ENCODE results near the gene TCEAL6. TPM values are rescaled to one million over a fixed set of nuclear protein-coding genes. Genes with fewer than 3 reads are reported as not detected.
"Not testable (repeated sequence)": the region's sequence is repeated elsewhere in the genome, so short reads cannot be mapped to it uniquely, and the experiment has no call there.

The TCEAL6 gene
- under 1 TPM in 2 of 3 donors, not detected in 1; 0.10 to 0.16 TPM for polyA plus RNA-seq

GRCh38 chrX:102142274-102142673 is at the start of gene TCEAL6:
Gene TCEAL6 (minus strand): TSS chrX:102142481.
- WGBS, 3 donors, result 0 to 19% (median 6%) methylated on average over 2 to 16 of the region's 31 CpGs
- H3K27ac ChIP-seq (ENCODE audit: low read depth, low read length), result not testable (repeated sequence)

DNA sequence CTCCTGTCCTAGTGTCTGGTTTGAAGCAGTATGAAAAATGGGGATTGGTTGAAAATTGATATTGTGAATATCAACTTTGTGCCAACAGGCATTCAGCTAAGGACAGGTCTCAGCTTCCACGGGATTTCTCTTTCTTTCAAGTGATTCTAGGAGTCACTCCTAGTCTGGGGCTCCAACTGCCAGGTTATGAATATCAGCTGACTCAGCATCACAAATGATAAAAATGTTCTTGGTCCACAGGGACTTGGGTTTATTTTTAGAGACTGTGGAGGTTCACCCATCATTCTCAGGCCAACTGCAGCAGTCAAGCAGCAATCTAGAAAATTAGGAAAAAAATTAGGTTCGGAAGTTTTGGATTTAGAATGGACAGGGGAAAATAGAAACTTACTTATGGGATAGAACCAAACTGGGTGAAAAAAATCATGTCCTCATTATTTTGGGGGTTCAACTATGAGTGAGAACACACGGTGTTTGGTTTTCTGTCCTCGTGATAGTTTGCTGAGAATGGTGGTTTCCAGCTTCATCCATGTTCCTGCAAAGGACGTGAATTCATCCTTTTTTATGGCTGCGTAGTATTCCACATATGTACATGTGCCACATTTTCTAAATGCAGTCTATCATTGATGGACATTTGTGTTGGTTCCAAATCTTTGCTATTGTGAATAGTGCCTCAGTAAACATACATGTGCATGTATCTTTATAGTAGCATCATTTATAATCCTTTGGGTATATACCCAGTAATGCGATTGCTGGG is 43.9 kb upstream of the TCEAL6 start:
- 64 to 80% (median 74%) methylated on average over 7 of the region's 7 CpGs for WGBS, 3 donors
- H3K27ac ChIP-seq (ENCODE audit: low read depth, low read length), result no peak overlapping the region

GRCh38 chrX:102155806-102156179 is 13.5 kb upstream of the TCEAL6 start, which contains the start of gene BEX5:
Gene BEX5 (minus strand): TSS chrX:102155977. CDS start chrX:102154265, 1,712 bp downstream.
- H3K27ac ChIP-seq (ENCODE audit: low read depth, low read length), result no peak within 1 kb of the TSS
- WGBS, 3 donors, result 0 to 23% (median 0%) methylated on average over 11 to 15 of the region's 15 CpGs

DNA sequence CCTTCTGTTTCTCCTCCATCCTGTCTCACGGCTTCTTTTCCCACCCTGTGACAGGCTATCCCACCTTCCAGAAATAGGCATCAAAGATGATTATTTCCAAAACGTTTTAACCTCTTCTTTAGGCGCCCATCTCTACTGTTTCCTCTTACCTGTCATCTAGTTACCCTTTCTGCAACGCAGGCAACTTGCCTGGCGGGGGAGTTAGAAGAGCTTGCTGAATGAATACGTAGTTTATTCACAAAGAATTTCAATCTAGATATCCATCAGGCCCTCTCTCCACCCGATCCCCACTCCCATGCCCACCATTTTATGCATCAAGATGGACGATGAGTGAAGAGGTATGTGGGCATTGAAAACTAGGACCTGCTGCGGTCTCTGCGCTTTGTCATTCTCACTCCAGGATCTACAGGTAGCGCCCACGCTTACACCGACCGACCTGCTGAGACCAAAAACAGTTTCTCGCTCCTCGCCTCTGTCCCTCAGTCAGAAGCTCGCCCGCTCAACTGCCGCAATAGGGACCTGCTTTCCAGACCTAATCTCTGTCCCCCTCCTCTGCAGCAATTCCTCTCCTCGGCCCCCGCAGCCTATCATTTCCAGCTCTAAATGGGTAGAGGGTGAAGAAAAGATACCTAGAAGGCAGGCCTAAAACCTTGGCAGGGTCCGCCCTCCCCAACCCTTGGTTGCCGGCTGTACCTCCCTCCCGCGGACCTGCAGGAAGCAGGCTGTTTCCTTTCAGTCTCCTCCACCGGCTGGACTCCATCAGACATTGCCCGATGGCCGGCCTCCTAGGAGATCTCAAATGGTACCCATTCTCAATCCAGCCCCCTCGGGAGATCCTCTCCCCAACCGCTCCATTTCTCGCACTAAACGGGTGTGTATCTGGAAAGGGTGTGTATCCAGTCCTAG is 12.9 kb upstream of the TCEAL6 start:
- no peak overlapping the region for H3K27ac ChIP-seq (ENCODE audit: low read depth, low read length)
- 1 to 34% (median 2%) methylated on average over 27 to 32 of the region's 32 CpGs for WGBS, 3 donors

DNA sequence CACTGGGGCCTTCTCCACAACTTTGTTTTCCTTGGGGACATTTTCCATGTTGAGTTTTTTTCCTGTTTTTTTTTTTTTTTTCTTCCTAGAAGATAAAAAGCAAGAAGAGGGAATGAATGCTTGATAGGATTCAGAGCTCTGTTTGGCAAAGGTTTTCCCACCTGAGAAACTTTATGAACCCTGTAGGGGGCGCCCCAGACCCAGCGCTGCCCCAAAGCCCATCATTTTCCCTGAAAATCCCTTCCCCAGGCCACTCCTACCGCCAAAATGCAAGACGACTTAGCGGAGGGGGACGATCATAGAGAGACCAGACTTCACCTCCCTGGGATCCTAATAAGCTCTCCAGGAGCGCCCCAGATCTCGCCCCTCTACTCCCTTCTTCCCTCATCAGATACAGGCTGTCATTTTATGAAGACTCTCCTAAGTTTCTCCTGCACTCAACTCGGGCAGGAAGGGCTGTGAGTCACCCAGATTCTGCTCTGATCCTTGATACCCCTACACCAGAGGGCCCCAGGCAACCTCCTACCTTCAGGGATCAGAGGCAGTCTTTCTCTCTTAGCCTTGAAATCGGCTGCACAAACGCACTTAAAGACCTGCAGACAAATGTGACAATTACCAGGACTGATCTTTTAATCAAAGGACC is 12.1 kb upstream of the TCEAL6 start:
- no peak overlapping the region for H3K27ac ChIP-seq (ENCODE audit: low read depth, low read length)
- 8 to 15% (median 12%) methylated on average over 10 to 11 of the region's 11 CpGs for WGBS, 3 donors

DNA sequence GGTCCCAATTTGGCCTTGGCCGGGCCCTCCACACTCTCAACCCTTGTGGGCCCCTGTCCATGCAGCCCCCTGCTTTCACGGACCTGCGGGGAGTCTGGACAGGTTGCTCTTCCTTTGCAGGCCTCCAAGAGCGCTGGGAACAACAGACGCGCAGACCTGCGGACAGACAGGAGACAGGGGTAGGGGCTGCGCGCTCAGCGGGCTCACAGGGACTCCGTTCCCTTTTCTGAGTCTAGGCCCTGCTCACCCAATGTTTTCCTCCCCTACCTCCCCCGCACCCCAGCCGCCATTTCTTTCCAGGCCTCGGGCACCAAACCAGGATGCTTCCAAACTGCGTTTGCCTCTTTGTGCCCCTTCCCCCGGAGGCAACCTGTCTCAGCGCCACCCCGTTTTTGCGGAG is 650 bp downstream of the TCEAL6 start:
- 17 to 40% (median 33%) methylated on average over 15 to 19 of the region's 19 CpGs for WGBS, 3 donors
- not testable (repeated sequence) for H3K27ac ChIP-seq (ENCODE audit: low read depth, low read length)

- 60 to 64% (median 61%) methylated on average over 13 to 16 of the region's 16 CpGs for WGBS, 3 donors
- not testable (repeated sequence) for H3K27ac ChIP-seq (ENCODE audit: low read depth, low read length)
These were observed 1.4 kb downstream of the TCEAL6 start for GRCh38 chrX:102140876-102141275.

GRCh38 chrX:102138064-102138463 is 4.2 kb downstream of the TCEAL6 start:
- whole genome bisulfite sequencing, 3 donors, result 40 to 54% (median 47%) methylated on average over 4 of the region's 4 CpGs
- no peak overlapping the region for H3K27ac ChIP-seq (ENCODE audit: low read depth, low read length)

DNA sequence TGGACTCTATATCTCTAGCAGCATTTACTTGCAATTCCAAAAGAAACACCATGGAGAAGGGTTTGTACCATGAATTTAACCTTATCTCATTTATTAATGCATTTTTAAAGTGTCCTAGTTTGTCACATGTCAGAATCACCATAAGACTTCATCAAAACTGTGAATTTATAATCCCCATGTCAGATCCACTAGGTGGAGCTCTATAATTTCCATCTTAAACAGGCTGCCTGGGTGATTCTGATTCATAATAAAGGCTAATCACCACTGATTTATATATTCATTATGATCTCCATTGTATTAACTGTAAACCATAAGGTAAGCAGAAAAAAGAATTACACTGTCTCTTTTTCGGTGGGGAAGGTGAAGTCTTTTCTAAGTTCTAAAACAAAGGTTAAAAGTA is 12.8 kb downstream of the TCEAL6 start:
- 38 to 77% (median 39%) methylated on average over 1 of the region's 1 CpG for WGBS, 3 donors
- no peak overlapping the region for H3K27ac ChIP-seq (ENCODE audit: low read depth, low read length)

- WGBS, 3 donors, result 40 to 59% (median 52%) methylated on average over 8 of the region's 8 CpGs
These were observed 15.4 kb downstream of the TCEAL6 start for GRCh38 chrX:102126863-102127262.

DNA sequence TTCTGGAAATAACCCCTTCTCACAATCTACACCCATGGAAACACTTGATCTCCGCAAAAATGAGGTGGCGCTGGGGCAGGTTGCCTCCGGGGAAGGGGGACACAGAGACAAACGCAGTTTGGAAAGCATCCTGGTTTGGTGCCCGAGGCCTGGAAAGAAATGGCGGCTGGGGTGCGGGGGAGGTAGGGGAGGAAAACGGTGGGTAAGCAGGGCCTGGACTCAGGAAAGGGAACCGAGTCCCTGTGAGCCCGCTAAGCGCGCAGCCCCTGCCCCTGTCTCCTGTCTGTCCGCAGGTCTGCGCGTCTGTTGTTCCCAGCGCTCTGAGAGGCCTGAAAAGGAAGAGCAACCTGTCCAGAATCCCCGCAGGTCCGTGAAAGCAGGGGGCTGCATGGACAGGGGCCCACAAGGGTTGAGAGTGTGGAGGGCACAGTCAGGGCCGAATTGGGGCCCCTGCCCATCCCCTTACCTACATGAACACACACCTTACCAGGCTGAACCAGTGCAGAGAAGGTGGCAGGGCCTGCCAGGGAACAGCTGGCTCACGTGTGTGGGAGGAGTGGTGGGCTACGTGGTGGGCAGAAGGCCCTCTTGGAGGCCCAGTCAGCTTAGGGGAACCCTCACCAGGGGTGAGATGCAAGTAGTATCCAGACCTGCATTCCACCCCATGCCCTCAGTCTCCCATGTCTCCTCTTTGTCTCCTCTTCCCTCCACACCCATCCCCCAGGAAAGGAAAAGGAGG is 16.0 kb downstream of the TCEAL6 start:
- 19 to 47% (median 30%) methylated on average over 16 to 21 of the region's 21 CpGs for WGBS, 3 donors
- not testable (repeated sequence) for H3K27ac ChIP-seq (ENCODE audit: low read depth, low read length)

More at GRCh38 chrX:102126863-102127262, 15.4 kb downstream of the TCEAL6 start:
- no peak overlapping the region for H3K27ac ChIP-seq (ENCODE audit: low read depth, low read length)

GRCh38 chrX:102125436-102125835 is 16.8 kb downstream of the TCEAL6 start, which contains the start of gene TCEAL2:
Gene TCEAL2 (plus strand): TSS chrX:102125679. CDS start chrX:102126831, 1,152 bp downstream.
- not testable (repeated sequence) for H3K27ac ChIP-seq (ENCODE audit: low read depth, low read length)

GRCh38 chrX:102125014-102125413 is 17.3 kb downstream of the TCEAL6 start:
- not testable (repeated sequence) for H3K27ac ChIP-seq (ENCODE audit: low read depth, low read length)
- 6 to 42% (median 10%) methylated on average over 6 to 8 of the region's 10 CpGs for WGBS, 3 donors

More at GRCh38 chrX:102125436-102125835, 16.8 kb downstream of the TCEAL6 start, which contains the start of gene TCEAL2:
- WGBS, 3 donors, result 2 to 20% (median 4%) methylated on average over 5 to 33 of the region's 38 CpGs

GRCh38 chrX:102115748-102116147 is 26.5 kb downstream of the TCEAL6 start:
- H3K27ac ChIP-seq (ENCODE audit: low read depth, low read length), result no peak overlapping the region
- WGBS, 3 donors, result 50 to 79% (median 74%) methylated on average over 2 of the region's 2 CpGs

DNA sequence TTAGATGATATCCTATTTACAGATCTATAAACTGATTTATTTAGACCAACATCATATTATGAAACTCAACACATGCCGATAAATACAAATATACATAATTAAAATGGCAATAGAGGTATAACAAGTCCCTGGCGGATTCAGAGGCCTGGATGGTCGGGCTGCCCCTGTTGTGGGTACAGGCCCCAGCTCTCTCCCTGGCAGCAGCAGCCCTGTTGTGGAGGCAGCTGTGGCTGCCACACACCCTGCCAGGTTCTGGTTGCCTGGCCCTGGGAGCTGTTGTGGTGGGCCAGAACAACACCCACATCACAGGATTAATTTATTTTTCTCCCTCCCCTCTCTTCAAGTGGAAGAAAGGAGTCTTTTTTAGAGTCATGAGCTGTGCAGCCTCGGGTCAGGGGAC is 28.9 kb downstream of the TCEAL6 start:
- no peak overlapping the region for H3K27ac ChIP-seq (ENCODE audit: low read depth, low read length)

More for the DNA sequence above, 28.9 kb downstream of the TCEAL6 start:
- 67 to 92% (median 86%) methylated on average over 3 to 4 of the region's 4 CpGs for WGBS, 3 donors
